H9 (cell line): Measurements from ENCODE around the gene ACBD3. TPM values are rescaled to one million over a fixed set of nuclear protein-coding genes. Genes with fewer than 3 reads are reported as not detected.

Experiments used
- DNase-seq: peaks from one replicate; pipeline ENCODE4 v3.0.0-alpha.2; 2017
- H2AFZ ChIP-seq: one replicate; pipeline ENCODE4 v1.6.1; 2013; ENCODE audit warnings: mild to moderate bottlenecking, low read length, control low read depth, moderate library complexity
- H2AK5ac ChIP-seq: 2 replicates; pipeline ENCODE4 v1.6.1; 2013; ENCODE audit warnings: low read length, control low read depth, mixed read lengths; ENCODE audit not compliant: insufficient read length
- H2BK120ac ChIP-seq: one replicate; pipeline ENCODE4 v1.6.1; 2013; ENCODE audit warnings: low read depth, mild to moderate bottlenecking, low read length, control low read depth, inconsistent platforms; ENCODE audit not compliant: poor library complexity, severe bottlenecking
- H2BK12ac ChIP-seq: 2 replicates; pipeline ENCODE4 v1.6.1; 2013; ENCODE audit warnings: low read length, control low read depth, mixed read lengths, low read depth; ENCODE audit not compliant: insufficient read length
- H2BK15ac ChIP-seq: 2 replicates; pipeline ENCODE4 v1.6.1; 2013; ENCODE audit warnings: low read depth, low read length, control low read depth
- H2BK20ac ChIP-seq: one replicate; pipeline ENCODE4 v1.6.1; 2013; ENCODE audit warnings: low read depth, mild to moderate bottlenecking, low read length, control low read depth, inconsistent platforms; ENCODE audit not compliant: poor library complexity, severe bottlenecking
- H2BK5ac ChIP-seq: 2 replicates; pipeline ENCODE4 v1.6.1; 2013; ENCODE audit warnings: low read length, control low read depth, mixed read lengths; ENCODE audit not compliant: insufficient read length
- H3K14ac ChIP-seq: 2 replicates; pipeline ENCODE4 v1.6.1; 2013; ENCODE audit warnings: low read length, control low read depth; ENCODE audit not compliant: insufficient read depth
- H3K18ac ChIP-seq: 2 replicates; pipeline ENCODE4 v1.6.1; 2013; ENCODE audit warnings: low read depth, mild to moderate bottlenecking, mixed read lengths, low read length, control low read depth; ENCODE audit not compliant: insufficient read length
- H3K23ac ChIP-seq: 2 replicates; pipeline ENCODE4 v1.6.1; 2013; ENCODE audit warnings: low read length, control low read depth, mixed read lengths, low read depth; ENCODE audit not compliant: insufficient read length
- H3K23me2 ChIP-seq: 2 replicates; pipeline ENCODE4 v1.6.1; 2013; ENCODE audit warnings: low read depth, mild to moderate bottlenecking, mixed read lengths, low read length, control low read depth; ENCODE audit not compliant: insufficient read length, poor library complexity, severe bottlenecking
- H3K27ac ChIP-seq: 2 replicates; pipeline ENCODE4 v1.5.1; 2013; ENCODE audit warnings: low read length, control low read depth, mixed read lengths, low read depth; ENCODE audit not compliant: insufficient read length
- H3K27me3 ChIP-seq: 2 replicates; pipeline ENCODE4 v1.6.1; 2013; ENCODE audit warnings: low read length, control low read depth, inconsistent platforms; ENCODE audit not compliant: insufficient read depth
- H3K4ac ChIP-seq: 2 replicates; pipeline ENCODE4 v1.6.1; 2013; ENCODE audit warnings: low read depth, mild to moderate bottlenecking, control low read depth, inconsistent platforms, low read length, moderate library complexity
- H3K4me1 ChIP-seq: 2 replicates; pipeline ENCODE4 v1.6.1; 2013; ENCODE audit warnings: low read length, control low read depth, inconsistent platforms; ENCODE audit not compliant: insufficient read depth
- H3K4me2 ChIP-seq: 2 replicates; pipeline ENCODE4 v1.6.1; 2013; ENCODE audit warnings: low read length, control low read depth, mixed read lengths; ENCODE audit not compliant: insufficient read length, insufficient read depth
- H3K56ac ChIP-seq: 2 replicates; pipeline ENCODE4 v1.6.1; 2013; ENCODE audit warnings: low read depth, mild to moderate bottlenecking, mixed read lengths, low read length, control low read depth; ENCODE audit not compliant: insufficient read length
- H3K79me1 ChIP-seq: 2 replicates; pipeline ENCODE4 v1.6.1; 2013; ENCODE audit warnings: low read depth, mild to moderate bottlenecking, moderate library complexity, low read length, control low read depth, inconsistent platforms; ENCODE audit not compliant: insufficient read depth, poor library complexity, severe bottlenecking
- H3K79me2 ChIP-seq: 2 replicates; pipeline ENCODE4 v1.6.1; 2013; ENCODE audit warnings: low read length, control low read depth, inconsistent platforms; ENCODE audit not compliant: insufficient read depth
- H3K9ac ChIP-seq: 2 replicates; pipeline ENCODE4 v1.6.1; 2013; ENCODE audit warnings: low read length, control low read depth, mixed read lengths; ENCODE audit not compliant: insufficient read length; ENCODE audit errors: extremely low read depth
- H3K9me3 ChIP-seq: one replicate; pipeline ENCODE4 v1.6.1; 2013; ENCODE audit warnings: low read depth, low read length, inconsistent platforms; ENCODE audit not compliant: control insufficient read depth
- H3T11ph ChIP-seq: one replicate; pipeline ENCODE4 v1.6.1; 2013; ENCODE audit warnings: mild to moderate bottlenecking, low read length, control low read depth, inconsistent platforms
- H4K20me1 ChIP-seq: one replicate; pipeline ENCODE4 v1.6.1; 2013; ENCODE audit not compliant: control insufficient read depth, insufficient read length, insufficient read depth
- H4K5ac ChIP-seq: 2 replicates; pipeline ENCODE4 v1.6.1; 2013; ENCODE audit warnings: low read depth, mild to moderate bottlenecking, mixed read lengths, low read length, control low read depth; ENCODE audit not compliant: insufficient read length
- H4K8ac ChIP-seq: replicated peaks from 2 replicates; pipeline ENCODE4 v1.6.1; 2013; ENCODE audit warnings: low read length, control low read depth, mixed read lengths, low read depth; ENCODE audit not compliant: insufficient read length
- H4K91ac ChIP-seq: 2 replicates; pipeline ENCODE4 v1.6.1; 2013; ENCODE audit warnings: low read depth, mild to moderate bottlenecking, moderate library complexity, mixed read lengths, low read length, control low read depth; ENCODE audit not compliant: insufficient read length
- H3K27ac Mint-ChIP-seq, 3 experiments: 2 replicates in 2 of 3; 3 replicates in 1 of 3; pipeline ENCODE4 v1.8.0; 2020 to 2021; ENCODE audit warnings: mixed read lengths in 3 of 3, mild to moderate bottlenecking in 1 of 3, moderate library complexity in 1 of 3
- H3K27me3 Mint-ChIP-seq: 2 replicates; pipeline ENCODE4 v1.8.0; 2021; ENCODE audit warnings: low read depth, mild to moderate bottlenecking, moderate library complexity, mixed read lengths
- H3K36me3 Mint-ChIP-seq, 3 experiments: 2 replicates in 2 of 3; 3 replicates in 1 of 3; pipeline ENCODE4 v1.8.0; 2020 to 2021; ENCODE audit warnings: low read depth in 3 of 3, mixed read lengths in 3 of 3; ENCODE audit not compliant: insufficient read depth in 1 of 3
- H3K4me1 Mint-ChIP-seq, 2 experiments: 2 replicates each; pipeline ENCODE4 v1.8.0; 2020; ENCODE audit warnings: mixed read lengths in 2 of 2
- H3K4me3 Mint-ChIP-seq, 2 experiments: 2 replicates in 1 of 2; 3 replicates in 1 of 2; pipeline ENCODE4 v1.8.0; 2020 to 2021; ENCODE audit warnings: mild to moderate bottlenecking in 2 of 2, mixed read lengths in 2 of 2, moderate library complexity in 1 of 2
- H3K9me3 Mint-ChIP-seq, 2 experiments: 2 replicates in 1 of 2; 3 replicates in 1 of 2; pipeline ENCODE4 v1.8.0; 2020; ENCODE audit warnings: mild to moderate bottlenecking in 2 of 2, mixed read lengths in 2 of 2, moderate library complexity in 1 of 2
- WGBS: extraction: QIAGEN DNeasy Blood & Tissue Kit; methylation state at CpG from one replicate; pipeline ENCODE4 v1.1.7; 2013; ENCODE audit warnings: missing lambda C conversion rate, low lambda C conversion rate, mixed read lengths; ENCODE audit not compliant: insufficient read length; ENCODE audit errors: extremely low coverage; 5-methylcytosine and 5-hydroxymethylcytosine counted together
- total RNA-seq: library from RNA; stranded (reverse); gene quantifications from 2 replicates; pipeline ENCODE4 v1.2.1, GENCODE V29; 2021
- TF ChIP-seq, protein P1 (sequence below): fragments of 200-600 bp; sonication (generic); conservative IDR thresholded peaks from 3 replicates; pipeline ENCODE4 v1.8.0; 2021; ENCODE audit warnings: antibody characterized with exemption, mild to moderate bottlenecking

Gene ACBD3
- total RNA-seq, 1 experiment from 2014 or later: 30.8 TPM

GRCh38 chr1:226120398-226120797 lies 66.1 kb downstream of the ACBD3 start:
- Histone ChIP-seq H3K27me3 (no peaks in the 10 kb centered on the region; the same call in 1 of the 2 replicates), H3K9ac (no peak overlapping the region), H2AFZ (no peak overlapping the region), H4K91ac (no peak overlapping the region), H2BK15ac (no peak overlapping the region), H3K79me1 (no peaks in the 10 kb centered on the region), H3K23me2 (peaks cover 8% of the 10 kb centered on the region), H3K18ac (no peak overlapping the region), H4K5ac (no peak overlapping the region), H3K23ac (no peak overlapping the region), H3K4me1 (peaks cover 6% of the 10 kb centered on the region; the same call in 1 of the 2 replicates), H3K9me3 (no peaks in the 10 kb centered on the region), H2BK20ac (no peak overlapping the region), H4K20me1 (no peaks in the 10 kb centered on the region), H3K4ac (no peak overlapping the region), H4K8ac (no peak overlapping the region), H3K14ac (no peak overlapping the region; the same call in 1 of the 2 replicates), H3K79me2 (no peaks in the 10 kb centered on the region), H2BK5ac (no peak overlapping the region), H2BK120ac (no peak overlapping the region), H3K27ac (no peak overlapping the region), H2BK12ac (no peak overlapping the region), H2AK5ac (no peak overlapping the region), H3K4me2 (no peak overlapping the region), H3K56ac (no peak overlapping the region), H3T11ph (no peak overlapping the region)
- Mint-ChIP-seq H3K4me1 (peaks cover 48 to 58% of the 10 kb centered on the region in 2 experiments), H3K27me3 (peaks cover 24% of the 10 kb centered on the region), H3K27ac (no peak overlapping the region), H3K9me3 (peaks cover 4 to 6% of the 10 kb centered on the region in 2 experiments; a peak in 4 of 5 replicates), H3K4me3 (peak overlapping the region in 1 of 2 experiments; percentile 43; a peak in 2 of 5 replicates), H3K36me3 (peaks cover 0 to 4% (median 0%) of the 10 kb centered on the region in 3 experiments; a peak in 3 of 7 replicates)
- TF ChIP-seq, protein P1, sequence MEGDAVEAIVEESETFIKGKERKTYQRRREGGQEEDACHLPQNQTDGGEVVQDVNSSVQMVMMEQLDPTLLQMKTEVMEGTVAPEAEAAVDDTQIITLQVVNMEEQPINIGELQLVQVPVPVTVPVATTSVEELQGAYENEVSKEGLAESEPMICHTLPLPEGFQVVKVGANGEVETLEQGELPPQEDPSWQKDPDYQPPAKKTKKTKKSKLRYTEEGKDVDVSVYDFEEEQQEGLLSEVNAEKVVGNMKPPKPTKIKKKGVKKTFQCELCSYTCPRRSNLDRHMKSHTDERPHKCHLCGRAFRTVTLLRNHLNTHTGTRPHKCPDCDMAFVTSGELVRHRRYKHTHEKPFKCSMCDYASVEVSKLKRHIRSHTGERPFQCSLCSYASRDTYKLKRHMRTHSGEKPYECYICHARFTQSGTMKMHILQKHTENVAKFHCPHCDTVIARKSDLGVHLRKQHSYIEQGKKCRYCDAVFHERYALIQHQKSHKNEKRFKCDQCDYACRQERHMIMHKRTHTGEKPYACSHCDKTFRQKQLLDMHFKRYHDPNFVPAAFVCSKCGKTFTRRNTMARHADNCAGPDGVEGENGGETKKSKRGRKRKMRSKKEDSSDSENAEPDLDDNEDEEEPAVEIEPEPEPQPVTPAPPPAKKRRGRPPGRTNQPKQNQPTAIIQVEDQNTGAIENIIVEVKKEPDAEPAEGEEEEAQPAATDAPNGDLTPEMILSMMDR: no peak
- DNase-seq: no peak
- WGBS: no CpG with 5 or more reads among the region's 5 CpGs
